H1 (cell line): ENCODE data around the gene LRRC43. TPM values are rescaled to one million over a fixed set of nuclear protein-coding genes. Genes with fewer than 3 reads are reported as not detected.

Source experiments
- CTCF ChIA-PET: fragments of 300-600 bp; sonication (Branson Sonifier 250); formaldehyde crosslinking; loops from one replicate; lab custom pipeline; 2021; ENCODE audit not compliant: partially characterized antibody; lab: Charles Lee
- POLR2A ChIA-PET: fragments of 300-600 bp; sonication (Branson Sonifier 250); formaldehyde crosslinking; loops from one replicate; lab custom pipeline; 2021; ENCODE audit warnings: inconsistent platforms; ENCODE audit not compliant: partially characterized antibody; lab: Charles Lee
- DNase-seq, 2 experiments: peaks; one replicate each; pipeline versions ENCODE4 v3.0.0 to v3.0.0-alpha.2; 2010 to 2022; ENCODE audit warnings: low spot score in 2 of 2, low read depth in 1 of 2, mixed read lengths in 1 of 2
- FAIRE-seq: peaks from 2 replicates; lab custom pipeline; 2011; peaks lifted over from hg19 to GRCh38; lab: Jason Lieb, UNC
- H2AFZ ChIP-seq: 2 replicates; pipeline ENCODE4 v1.8.1; 2012; ENCODE audit warnings: low read length, inconsistent platforms
- H2AK5ac ChIP-seq: 2 replicates; pipeline ENCODE4 v1.6.1; 2013; ENCODE audit warnings: low read depth, low read length
- H2BK120ac ChIP-seq: replicated peaks from 2 replicates; pipeline ENCODE3; 2013; ENCODE audit warnings: low read depth, low read length, inconsistent platforms
- H2BK12ac ChIP-seq: 2 replicates; pipeline ENCODE4 v1.6.1; 2013; ENCODE audit warnings: low read depth, low read length
- H2BK15ac ChIP-seq: 2 replicates; pipeline ENCODE4 v1.6.1; 2013; ENCODE audit warnings: low read length
- H2BK20ac ChIP-seq: 2 replicates; pipeline ENCODE4 v1.6.1; 2013; ENCODE audit warnings: low read length
- H2BK5ac ChIP-seq: 2 replicates; pipeline ENCODE4 v1.6.1; 2013; ENCODE audit warnings: low read depth, low read length
- H3K14ac ChIP-seq: 2 replicates; pipeline ENCODE4 v1.6.1; 2013; ENCODE audit warnings: inconsistent platforms; ENCODE audit not compliant: insufficient read length
- H3K18ac ChIP-seq: 2 replicates; pipeline ENCODE4 v1.6.1; 2013; ENCODE audit warnings: low read length; ENCODE audit errors: extremely low read depth
- H3K23ac ChIP-seq: 2 replicates; pipeline ENCODE4 v1.6.1; 2013; ENCODE audit warnings: inconsistent platforms; ENCODE audit not compliant: insufficient read length
- H3K23me2 ChIP-seq: 2 replicates; pipeline ENCODE4 v1.6.1; 2013; ENCODE audit warnings: low read depth, low read length
- H3K27ac ChIP-seq: 2 replicates; pipeline ENCODE4 v1.6.1; 2011; ENCODE audit warnings: low read depth, low read length, inconsistent platforms
- H3K27me3 ChIP-seq, 4 experiments: replicated peaks in 1 of 4; 1 replicate in 1 of 4; 2 replicates in 3 of 4; pipeline versions ENCODE4 v1.6.1 to v1.8.1; 2011 to 2013; ENCODE audit warnings: low read length in 3 of 4, mild to moderate bottlenecking in 3 of 4, inconsistent platforms in 2 of 4, mixed read lengths in 2 of 4, moderate library complexity in 1 of 4; ENCODE audit not compliant: control insufficient read depth in 3 of 4, insufficient read depth in 3 of 4; ENCODE audit errors: extremely low read depth in 1 of 4
- H3K36me3 ChIP-seq, 4 experiments: 2 replicates each; pipeline versions ENCODE4 v1.6.1 to v1.8.1; 2011 to 2013; ENCODE audit warnings: mild to moderate bottlenecking in 4 of 4, low read length in 3 of 4, moderate library complexity in 2 of 4, control low read depth in 1 of 4, inconsistent platforms in 1 of 4; ENCODE audit not compliant: insufficient read depth in 4 of 4, control insufficient read depth in 2 of 4
- H3K4ac ChIP-seq: replicated peaks from 2 replicates; pipeline ENCODE3; 2013; ENCODE audit warnings: low read length, low read depth, mixed read lengths, inconsistent platforms; ENCODE audit not compliant: insufficient read length
- H3K4me1 ChIP-seq, 4 experiments: replicated peaks in 1 of 4; 1 replicate in 1 of 4; 2 replicates in 3 of 4; pipeline versions ENCODE4 v1.6.1 to v1.8.1; 2011 to 2013; ENCODE audit warnings: low read length in 3 of 4, inconsistent platforms in 2 of 4, mixed read lengths in 1 of 4; ENCODE audit not compliant: insufficient read depth in 4 of 4, control insufficient read depth in 3 of 4
- H3K4me2 ChIP-seq, 2 experiments: 2 replicates each; pipeline versions ENCODE4 v1.6.1 to v1.8.1; 2011 to 2013; ENCODE audit warnings: low read depth in 2 of 2, low read length in 2 of 2, control low read depth in 1 of 2, inconsistent platforms in 1 of 2, mild to moderate bottlenecking in 1 of 2; ENCODE audit not compliant: insufficient read depth in 1 of 2
- H3K4me3 ChIP-seq, 4 experiments: fragments of 200-600, 300-600 bp in 1 of 4; sonication (generic), shearing (Covaris generic), sonication (Bioruptor Twin) in 1 of 4; 2 replicates each; pipeline versions ENCODE4 v1.5.1 to v1.8.1; 2011 to 2016; ENCODE audit warnings: low read length in 4 of 4, low read depth in 3 of 4, control low read depth in 2 of 4, inconsistent platforms in 2 of 4, mild to moderate bottlenecking in 2 of 4, mixed read lengths in 1 of 4, moderate library complexity in 1 of 4; ENCODE audit not compliant: insufficient read depth in 2 of 4; ENCODE audit errors: extremely low read depth in 1 of 4
- H3K56ac ChIP-seq: replicated peaks from 2 replicates; pipeline ENCODE3; 2013; ENCODE audit warnings: low read depth, mild to moderate bottlenecking, mixed read lengths, low read length, inconsistent platforms; ENCODE audit not compliant: insufficient read length
- H3K79me1 ChIP-seq: 2 replicates; pipeline ENCODE4 v1.6.1; 2013; ENCODE audit warnings: low read depth, low read length, control low read depth
- H3K79me2 ChIP-seq, 2 experiments: 2 replicates each; pipeline versions ENCODE4 v1.6.1 to v1.8.1; 2012 to 2013; ENCODE audit warnings: low read length in 2 of 2, mild to moderate bottlenecking in 2 of 2, inconsistent platforms in 1 of 2; ENCODE audit not compliant: insufficient read depth in 2 of 2, control insufficient read depth in 1 of 2
- H3K9ac ChIP-seq, 4 experiments: replicated peaks in 1 of 4; 1 replicate in 1 of 4; 2 replicates in 3 of 4; pipeline versions ENCODE4 v1.6.1 to v1.8.1; 2011 to 2013; ENCODE audit warnings: low read depth in 3 of 4, low read length in 3 of 4, control low read depth in 2 of 4, mild to moderate bottlenecking in 2 of 4, moderate library complexity in 2 of 4, inconsistent platforms in 1 of 4; ENCODE audit errors: extremely low read depth in 1 of 4
- H3K9me3 ChIP-seq, 2 experiments: 2 replicates each; pipeline versions ENCODE4 v1.6.1 to v1.8.1; 2012 to 2013; ENCODE audit warnings: mild to moderate bottlenecking in 2 of 2, moderate library complexity in 2 of 2, control low read depth in 1 of 2, inconsistent platforms in 1 of 2, low read depth in 1 of 2, low read length in 1 of 2, mixed read lengths in 1 of 2; ENCODE audit not compliant: insufficient read depth in 2 of 2
- H4K20me1 ChIP-seq, 2 experiments: replicated peaks in 1 of 2; 2 replicates each; pipeline versions ENCODE3 to v1.8.1; 2011 to 2013; ENCODE audit warnings: inconsistent platforms in 2 of 2, low read length in 2 of 2, mild to moderate bottlenecking in 1 of 2; ENCODE audit not compliant: insufficient read depth in 2 of 2, control insufficient read depth in 1 of 2
- H4K5ac ChIP-seq: 2 replicates; pipeline ENCODE4 v1.6.1; 2013; ENCODE audit warnings: low read length, low read depth, mixed read lengths, inconsistent platforms; ENCODE audit not compliant: insufficient read length
- H4K8ac ChIP-seq: 2 replicates; pipeline ENCODE4 v1.8.0; 2013; ENCODE audit warnings: mild to moderate bottlenecking, moderate library complexity, low read length, inconsistent platforms; ENCODE audit not compliant: insufficient read depth; ENCODE audit errors: extremely low read depth
- H4K91ac ChIP-seq: replicated peaks from 2 replicates; pipeline ENCODE3; 2013; ENCODE audit warnings: low read length, mixed read lengths, inconsistent platforms; ENCODE audit not compliant: insufficient read length
- ATF3 ChIP-seq: IDR thresholded peaks from 2 replicates; pipeline ENCODE4 v1.6.1; 2011; ENCODE audit warnings: low read depth, mild to moderate bottlenecking, low read length; ENCODE audit not compliant: insufficient read depth
- CEBPB ChIP-seq: IDR thresholded peaks from 2 replicates; pipeline ENCODE4 v1.6.1; 2012; ENCODE audit warnings: low read depth, low read length
- CHD1 ChIP-seq: IDR thresholded peaks from 2 replicates; pipeline ENCODE4 v1.6.1; 2012; ENCODE audit warnings: low read depth, low read length, improper control_type of control experiment
- CTBP2 ChIP-seq: IDR thresholded peaks from 2 replicates; pipeline ENCODE4 v1.7.0; 2011; ENCODE audit warnings: borderline replicate concordance, mild to moderate bottlenecking, moderate library complexity, mixed read lengths, low read length; ENCODE audit not compliant: insufficient read depth, insufficient read length
- FOSL1 ChIP-seq: IDR thresholded peaks from 2 replicates; pipeline ENCODE4 v1.6.1; 2011; ENCODE audit warnings: mild to moderate bottlenecking, low read depth, low read length, moderate library complexity; ENCODE audit not compliant: insufficient read depth
- JUND ChIP-seq: IDR thresholded peaks from 2 replicates; pipeline ENCODE4 v1.6.1; 2011; ENCODE audit warnings: mild to moderate bottlenecking, improper control_type of control experiment, low read length
- NANOG ChIP-seq: IDR thresholded peaks from 2 replicates; pipeline ENCODE4 v1.6.1; 2011; ENCODE audit warnings: low read length, low read depth, mild to moderate bottlenecking, inconsistent platforms; ENCODE audit not compliant: insufficient read depth, poor library complexity, severe bottlenecking
- NRF1 ChIP-seq: IDR thresholded peaks from 2 replicates; pipeline ENCODE4 v1.6.1; 2011; ENCODE audit warnings: mild to moderate bottlenecking, low read depth, low read length, improper control_type of control experiment
- POLR2A ChIP-seq, 2 experiments: IDR thresholded peaks; 1 replicate in 1 of 2; 2 replicates in 1 of 2; pipeline ENCODE4 v1.6.1; 2011; ENCODE audit warnings: low read depth in 2 of 2, low read length in 2 of 2, mild to moderate bottlenecking in 2 of 2; ENCODE audit errors: control extremely low read depth in 1 of 2
- POLR2AphosphoS5 ChIP-seq: IDR thresholded peaks from 2 replicates; pipeline ENCODE4 v1.6.1; 2011; ENCODE audit warnings: low read depth, low read length
- SAP30 ChIP-seq: fragments of 300-600 bp; sonication (generic); IDR thresholded peaks from 2 replicates; pipeline ENCODE4 v1.7.1; 2012; ENCODE audit warnings: low read length, moderate library complexity, mild to moderate bottlenecking, inconsistent platforms; ENCODE audit not compliant: insufficient read depth, insufficient replicate concordance
- SP2 ChIP-seq: IDR thresholded peaks from 2 replicates; pipeline ENCODE4 v1.6.1; 2012; ENCODE audit warnings: mild to moderate bottlenecking, low read length, inconsistent platforms
- TAF1 ChIP-seq: IDR thresholded peaks from 2 replicates; pipeline ENCODE4 v1.6.1; 2011; ENCODE audit warnings: mild to moderate bottlenecking, low read depth, low read length
- YY1 ChIP-seq: IDR thresholded peaks from 2 replicates; pipeline ENCODE4 v1.6.1; 2011; ENCODE audit warnings: low read depth, mild to moderate bottlenecking, low read length
- WGBS, 2 experiments: shearing (Covaris generic) in 1 of 2; methylation state at CpG; one replicate each; pipeline versions ENCODE4 v1.1.6 to v1.1.7; 2013 to 2015; ENCODE audit warnings: low lambda C conversion rate in 2 of 2, mixed read lengths in 2 of 2, inconsistent platforms in 1 of 2, low coverage in 1 of 2, missing lambda C conversion rate in 1 of 2; ENCODE audit not compliant: insufficient replicate concordance in 2 of 2, insufficient coverage in 1 of 2, insufficient read length in 1 of 2; ENCODE audit errors: extremely low coverage in 1 of 2, missing lambda C conversion rate in 1 of 2; 5-methylcytosine and 5-hydroxymethylcytosine counted together
- polyA plus RNA-seq, 7 experiments: library from polyadenylated mRNA; depleted of rRNA in 3 of 7; stranded (reverse) in 5 of 7; unstranded in 2 of 7; fragments of >200 nt in 5 of 7; fragments of 200-250 nt in 2 of 7; gene quantifications; 1 replicate in 5 of 7; 2 replicates in 1 of 7; 4 replicates in 1 of 7; pipeline versions ENCODE4 v1.2.1 to v1.2.3, GENCODE V29; 2011 to 2013; ENCODE audit warnings: missing spikeins in 2 of 7, mixed read lengths in 2 of 7
- total RNA-seq: library from RNA; stranded (reverse); fragmentation: NEBNext Ultra II Directional; extraction: Animal tissue kit (Norgen Biotek cat#: 25700); gene quantifications from 2 replicates; pipeline ENCODE4 v1.2.1, GENCODE V29; 2021

Gene LRRC43
- total and polyA plus RNA-seq, 2 of the 8 experiments (the other 6 are each of a cell fraction or from before 2014, with no cell fraction given) = 0.35 to 0.44 TPM

DNA sequence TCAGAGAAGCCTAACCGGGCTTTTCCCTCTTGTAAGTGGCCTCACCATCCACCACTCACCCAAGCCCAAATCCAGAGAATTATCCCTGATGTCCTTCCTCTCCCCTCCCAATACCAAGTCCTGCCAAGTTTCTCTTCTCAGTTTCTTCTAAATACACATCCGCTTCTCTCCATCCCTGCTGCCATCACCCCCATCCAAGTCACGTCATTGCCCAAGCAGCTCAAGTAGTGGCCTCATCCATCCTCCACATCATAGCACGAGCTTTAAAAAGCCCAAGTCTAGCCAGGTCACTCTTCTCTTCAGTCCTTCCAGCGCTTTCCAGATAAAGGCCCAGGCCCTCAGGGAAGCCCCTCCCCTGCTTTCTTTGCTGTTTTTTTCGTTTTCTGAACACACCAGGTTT is 34.3 kb upstream of the LRRC43 start:
- no peak for FAIRE-seq
- Histone ChIP-seq H3K9ac (no peak overlapping the region), H2BK20ac (no peak overlapping the region), H4K8ac (no peak overlapping the region), H3K36me3 (no peaks in the 10 kb centered on the region), H2BK15ac (no peak overlapping the region), H3K23ac (no peak overlapping the region), H3K56ac (no peak overlapping the region), H3K27me3 (no peaks in the 10 kb centered on the region), H4K5ac (no peak overlapping the region), H2AK5ac (no peak overlapping the region)
- 92% methylated on average over 6 of the region's 6 CpGs; no CpG with 5 or more reads in 1 of the 2 experiments for WGBS, 2 experiments
- POLR2A ChIA-PET = interaction anchor here (1.2 to 1.4 kb wide), 2 partner anchors 10 to 43 kb away, joined by 3 to 4 read pairs; no protein-coding TSS in a partner anchor
- TF ChIP-seq YY1 = no peak
- TF ChIP-seq FOSL1 = no peak
- no peak for TF ChIP-seq CTBP2
- TF ChIP-seq NANOG = no peak
- no peak for TF ChIP-seq POLR2AphosphoS5
- no peak for TF ChIP-seq POLR2A (IDR thresholded peaks at IDR 0.05; ENCODE audit: control extremely low read depth in 1 of 2, low read depth in 2 of 2, low read length in 2 of 2)
- TF ChIP-seq ATF3 = no peak
- no peak for TF ChIP-seq CEBPB
- TF ChIP-seq NRF1 = no peak
- no peak for TF ChIP-seq JUND
- no peak for TF ChIP-seq SAP30
- no peak for TF ChIP-seq TAF1
- no peak for TF ChIP-seq CHD1
- TF ChIP-seq SP2 = no peak
- TF ChIP-seq, all 59 proteins: peak for 0
- DNase-seq = no peak
- CTCF ChIA-PET = interaction anchor here (0.7 to 4.1 kb wide), 4 partner anchors 11 to 117 kb away, joined by 3 to 18 read pairs (median 8); no protein-coding TSS in a partner anchor
- Histone ChIP-seq H3K18ac (no peak overlapping the region), H3K9me3 (peaks cover under 1 to 1% of the 10 kb centered on the region in 2 experiments; a peak in 3 of 4 replicates), H3K27ac (no peak overlapping the region), H2BK12ac (no peak overlapping the region), H2AFZ (no peak overlapping the region), H3K79me1 (no peaks in the 10 kb centered on the region), H3K4me1 (peaks cover 0 to 5% (median 0%) of the 10 kb centered on the region in 4 experiments; a peak in 1 of 7 replicates), H3K14ac (no peak overlapping the region), H2BK5ac (no peak overlapping the region), H3K4ac (no peak overlapping the region), H3K4me2 (no peak overlapping the region), H2BK120ac (no peak overlapping the region), H4K20me1 (no peaks in the 10 kb centered on the region), H3K79me2 (no peaks in the 10 kb centered on the region), H4K91ac (no peak overlapping the region), H3K23me2 (no peaks in the 10 kb centered on the region), H3K4me3 (no peak overlapping the region)
